ENCODE measurements around the gene LDB2. TPM values are rescaled to one million over a fixed set of nuclear protein-coding genes. Genes with fewer than 3 reads are reported as not detected.

Gene LDB2
- total RNA-seq, 1 donor from 2014 or later: not detected

GRCh38 chr4:16759931-16760582 lies 138.4 kb downstream of the LDB2 start:
- no peak for DNase-seq (ENCODE audit: low read depth)

GRCh38 chr4:16758816-16759215 lies 139.6 kb downstream of the LDB2 start:
- no peak for DNase-seq (ENCODE audit: low read depth)

GRCh38 chr4:16758255-16758654 lies 140.2 kb downstream of the LDB2 start:
- DNase-seq (ENCODE audit: low read depth): no peak

GRCh38 chr4:16757080-16757521 lies 141.3 kb downstream of the LDB2 start:
- no peak for DNase-seq (ENCODE audit: low read depth)

- no peak for DNase-seq (ENCODE audit: low read depth)
These were observed 144.3 kb downstream of the LDB2 start for GRCh38 chr4:16754104-16754503.

DNA sequence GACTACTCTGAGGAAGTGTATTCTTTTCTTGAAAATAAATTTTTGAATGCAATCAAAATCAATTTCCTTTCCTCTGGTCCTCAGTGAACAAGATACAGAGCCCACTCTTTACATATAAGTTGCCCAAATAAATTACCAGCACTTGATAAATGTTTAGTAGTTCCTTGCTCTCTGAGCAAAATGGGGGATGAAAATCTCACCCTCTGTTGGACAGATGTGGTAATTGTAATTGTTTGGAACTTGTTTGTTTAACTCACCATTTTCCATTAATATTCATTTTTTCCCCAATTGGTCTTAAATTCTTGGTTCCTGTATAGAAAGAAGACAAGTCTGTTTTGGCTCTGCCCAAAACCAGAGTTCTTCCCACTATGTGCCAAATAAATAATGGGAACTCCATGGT lies 146.3 kb downstream of the LDB2 start:
- no peak for DNase-seq (ENCODE audit: low read depth)

DNA sequence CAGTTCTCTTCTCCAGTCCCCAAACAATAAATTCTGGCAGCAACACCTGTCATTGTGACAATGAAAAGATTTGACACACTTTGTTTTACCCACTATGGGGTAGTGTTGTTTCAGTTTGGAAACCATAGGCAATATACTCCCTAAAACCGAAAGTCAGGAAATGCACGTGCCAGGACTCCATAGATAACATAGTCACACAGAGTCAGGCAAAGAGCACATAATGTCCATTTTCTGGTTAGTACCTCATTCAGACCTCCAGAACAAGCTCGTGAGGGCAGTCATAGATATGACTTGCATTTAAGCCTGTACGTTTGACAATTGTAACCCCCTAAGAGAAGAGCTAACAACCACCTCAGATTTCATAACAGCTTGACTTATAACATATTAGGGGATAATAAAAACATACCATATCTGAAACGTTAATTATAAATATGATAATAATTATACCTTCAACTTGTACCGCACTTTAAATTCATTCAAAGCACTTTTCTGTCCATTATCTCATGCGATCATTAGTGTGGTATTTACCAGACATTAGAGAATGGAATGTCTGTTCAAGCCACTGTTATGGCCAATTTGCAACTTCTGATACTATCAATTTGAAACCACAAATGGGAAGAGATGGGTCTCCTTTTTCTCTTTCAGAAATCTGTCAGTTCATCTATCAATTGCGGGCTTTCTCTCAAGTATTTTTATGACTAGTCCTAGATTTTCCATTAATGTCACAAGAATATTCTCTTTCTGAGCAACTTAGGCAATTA lies 147.4 kb downstream of the LDB2 start:
- DNase-seq (ENCODE audit: low read depth): no peak

DNA sequence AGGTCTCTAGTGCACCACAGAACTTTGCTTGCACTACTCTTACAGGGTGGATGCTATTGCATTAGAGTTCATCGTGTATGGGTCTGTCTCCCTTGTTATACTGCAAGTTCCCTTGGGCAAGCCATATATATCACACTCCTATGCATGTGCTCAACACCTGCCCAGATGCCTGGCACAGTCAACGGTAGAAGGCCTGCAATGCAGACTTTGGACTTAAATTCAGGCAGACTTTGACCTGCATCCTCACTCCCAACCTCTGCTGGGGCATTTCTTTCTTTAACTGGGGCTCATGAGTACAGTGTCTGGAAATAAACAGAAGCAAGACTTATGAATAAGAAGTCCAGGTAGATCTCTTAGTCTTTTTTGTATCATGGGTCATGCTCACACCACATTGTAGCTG lies 148.2 kb downstream of the LDB2 start:
- no peak for DNase-seq (ENCODE audit: low read depth)

DNA sequence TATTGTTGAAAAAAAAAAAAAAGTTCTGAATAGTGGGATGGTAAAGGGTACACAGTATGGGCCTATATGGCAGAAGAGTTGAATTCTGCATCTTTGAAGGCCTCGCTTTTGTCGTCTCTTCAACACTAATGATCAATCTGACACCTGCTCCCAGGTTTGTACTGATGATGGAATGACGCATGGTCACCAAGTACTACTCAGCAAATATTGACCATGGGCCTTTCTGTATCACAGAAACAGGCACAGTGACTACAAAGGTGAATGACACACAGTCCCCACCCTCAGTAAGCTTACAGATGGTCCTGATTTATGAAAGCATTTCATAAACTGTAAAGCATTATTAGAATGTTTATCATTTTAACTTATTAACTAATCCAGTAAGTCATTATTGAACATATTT lies 152.6 kb downstream of the LDB2 start:
- no peak for DNase-seq (ENCODE audit: low read depth)

- no peak for DNase-seq (ENCODE audit: low read depth)
These were observed 153.3 kb downstream of the LDB2 start for GRCh38 chr4:16745009-16745635.

DNA sequence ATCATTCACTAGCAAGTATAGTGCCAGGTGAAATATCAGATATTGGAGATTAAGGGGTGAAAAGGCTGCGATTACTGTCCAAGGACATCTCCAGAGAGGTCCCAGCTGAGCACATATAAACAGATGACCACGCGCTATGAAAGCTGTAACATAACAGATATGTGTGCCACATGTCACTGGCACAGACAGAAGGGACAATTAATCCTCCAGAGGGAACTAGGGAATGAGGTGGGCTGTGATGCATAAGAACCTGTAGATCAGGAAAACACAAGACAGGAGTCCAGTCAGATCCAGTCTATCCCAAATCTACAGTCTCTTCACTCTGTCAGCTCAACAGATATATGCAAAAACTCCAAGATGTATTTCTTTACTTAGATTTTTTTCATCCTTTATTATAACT lies 157.2 kb downstream of the LDB2 start:
- DNase-seq (ENCODE audit: low read depth): no peak

GRCh38 chr4:16739997-16740624 lies 158.3 kb downstream of the LDB2 start:
- DNase-seq (ENCODE audit: low read depth): no peak

- DNase-seq (ENCODE audit: low read depth): no peak
These were observed 159.9 kb downstream of the LDB2 start for GRCh38 chr4:16738558-16738957.

GRCh38 chr4:16733509-16733908 lies 164.9 kb downstream of the LDB2 start:
- DNase-seq (ENCODE audit: low read depth): no peak

DNA sequence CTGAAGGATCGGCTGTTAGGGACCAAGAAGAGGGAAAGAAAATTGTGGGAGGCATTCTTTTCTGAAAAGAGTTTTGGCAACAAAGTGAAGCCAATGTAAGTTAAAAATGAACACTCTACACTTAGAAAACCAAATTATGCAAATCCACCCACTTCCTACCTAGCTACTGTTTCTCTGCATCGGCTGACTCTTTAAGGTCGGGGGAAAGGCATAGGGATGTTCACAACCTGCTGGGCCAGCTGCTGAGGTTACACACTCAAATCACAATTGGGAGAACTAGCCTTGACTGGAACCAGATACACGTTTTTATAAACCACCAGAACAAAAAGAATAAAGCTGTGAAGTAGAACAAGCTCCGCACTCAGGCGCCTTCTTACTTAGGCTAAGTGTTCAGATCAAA lies 165.7 kb downstream of the LDB2 start:
- no peak for DNase-seq (ENCODE audit: low read depth)

GRCh38 chr4:16731776-16732380 lies 166.6 kb downstream of the LDB2 start:
- DNase-seq (ENCODE audit: low read depth): no peak

GRCh38 chr4:16730522-16731205 lies 167.8 kb downstream of the LDB2 start:
- no peak for DNase-seq (ENCODE audit: low read depth)

- no peak for DNase-seq (ENCODE audit: low read depth)
These were observed 169.1 kb downstream of the LDB2 start for GRCh38 chr4:16729336-16729735.

DNA sequence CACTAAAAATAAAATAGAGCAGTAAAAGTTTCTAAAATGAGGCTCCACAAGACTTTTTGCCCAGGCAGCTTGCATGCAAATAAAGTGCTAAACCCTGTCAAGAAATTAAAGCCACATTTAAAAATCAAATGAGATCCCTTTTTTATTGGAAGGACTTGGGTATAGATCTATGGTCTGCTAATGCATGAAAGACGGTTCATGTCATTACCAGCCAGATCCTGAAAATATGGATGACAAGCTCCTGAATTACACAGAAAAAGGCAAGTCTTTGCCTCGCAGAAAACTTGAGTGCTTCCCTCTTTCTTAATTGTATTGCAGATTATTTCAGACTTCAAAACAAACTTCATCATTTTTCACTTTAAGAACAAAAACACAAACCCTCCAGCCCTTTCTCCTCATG lies 169.6 kb downstream of the LDB2 start:
- no peak for DNase-seq (ENCODE audit: low read depth)

- no peak for DNase-seq (ENCODE audit: low read depth)
These were observed 170.3 kb downstream of the LDB2 start for GRCh38 chr4:16728111-16728510.

- DNase-seq (ENCODE audit: low read depth): no peak
These were observed 171.2 kb downstream of the LDB2 start for GRCh38 chr4:16727218-16727617.

All from myocyte (in vitro differentiated cells).